Measurements from ENCODE around the gene PRKG1.

DNA sequence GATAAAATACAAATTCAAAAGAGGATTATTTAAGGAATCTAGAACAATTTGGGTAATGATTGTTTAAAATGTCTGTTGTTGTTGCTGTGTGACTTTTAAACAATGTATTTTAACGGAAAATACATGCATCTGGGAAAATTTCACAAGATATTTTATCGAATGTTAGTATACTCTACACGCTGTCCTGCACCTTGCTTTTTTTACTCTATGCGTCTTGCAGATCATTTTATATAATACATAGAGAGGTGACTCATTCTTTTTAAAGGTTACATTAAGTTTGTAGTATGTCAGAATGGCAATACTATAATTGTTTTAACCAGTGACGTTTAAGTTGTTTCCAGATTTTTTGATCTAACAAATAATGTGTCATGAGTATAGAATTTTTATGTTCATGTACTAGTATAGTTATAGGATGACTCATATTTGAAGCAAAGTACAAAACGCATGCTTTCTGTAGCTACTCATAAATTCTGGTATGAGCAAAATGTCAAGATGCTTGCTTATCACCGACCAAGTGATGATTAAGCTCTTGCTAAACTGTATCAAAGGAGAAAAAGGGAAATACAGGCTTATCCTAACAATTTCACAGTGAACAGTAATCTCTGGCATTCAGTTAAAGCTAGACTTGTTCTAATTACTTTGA is 1244.7 kb downstream of the PRKG1 start:
- TF ChIP-seq, protein P1, sequence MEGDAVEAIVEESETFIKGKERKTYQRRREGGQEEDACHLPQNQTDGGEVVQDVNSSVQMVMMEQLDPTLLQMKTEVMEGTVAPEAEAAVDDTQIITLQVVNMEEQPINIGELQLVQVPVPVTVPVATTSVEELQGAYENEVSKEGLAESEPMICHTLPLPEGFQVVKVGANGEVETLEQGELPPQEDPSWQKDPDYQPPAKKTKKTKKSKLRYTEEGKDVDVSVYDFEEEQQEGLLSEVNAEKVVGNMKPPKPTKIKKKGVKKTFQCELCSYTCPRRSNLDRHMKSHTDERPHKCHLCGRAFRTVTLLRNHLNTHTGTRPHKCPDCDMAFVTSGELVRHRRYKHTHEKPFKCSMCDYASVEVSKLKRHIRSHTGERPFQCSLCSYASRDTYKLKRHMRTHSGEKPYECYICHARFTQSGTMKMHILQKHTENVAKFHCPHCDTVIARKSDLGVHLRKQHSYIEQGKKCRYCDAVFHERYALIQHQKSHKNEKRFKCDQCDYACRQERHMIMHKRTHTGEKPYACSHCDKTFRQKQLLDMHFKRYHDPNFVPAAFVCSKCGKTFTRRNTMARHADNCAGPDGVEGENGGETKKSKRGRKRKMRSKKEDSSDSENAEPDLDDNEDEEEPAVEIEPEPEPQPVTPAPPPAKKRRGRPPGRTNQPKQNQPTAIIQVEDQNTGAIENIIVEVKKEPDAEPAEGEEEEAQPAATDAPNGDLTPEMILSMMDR (IDR thresholded peaks at IDR 0.05), result no peak
- no peak for TF ChIP-seq POLR2A (IDR thresholded peaks at IDR 0.05)
- TF ChIP-seq POLR2AphosphoS5 (IDR thresholded peaks at IDR 0.05; ENCODE audit: insufficient read depth in 1 of 2, low read depth in 1 of 2), result no peak
